ENCODE measurements around the gene PTK6. TPM values are rescaled to one million over a fixed set of nuclear protein-coding genes. Genes with fewer than 3 reads are reported as not detected.
"Not testable (repeated sequence)": the region's sequence is repeated elsewhere in the genome, so short reads cannot be mapped to it uniquely, and the experiment has no call there.

Gene PTK6
- total RNA-seq, 1 donor from 2014 or later, result 0.33 TPM

- no peaks in the 10 kb centered on the region for H3K36me3 ChIP-seq (ENCODE audit: control insufficient read depth, insufficient read depth, low read length)
- H3K27me3 ChIP-seq (ENCODE audit: control insufficient read depth, insufficient read depth, low read length), result no peaks in the 10 kb centered on the region
- DNase-seq (ENCODE audit: low read depth), result no peak
- TF ChIP-seq CTCF (IDR thresholded peaks at IDR 0.05; ENCODE audit: insufficient read depth, low read length, poor library complexity, severe bottlenecking), result no peak
- H3K4me3 ChIP-seq (ENCODE audit: low read depth, low read length), result no peak overlapping the region
These were observed 25.5 kb upstream of the PTK6 start for GRCh38 chr20:63562461-63563224.

GRCh38 chr20:63561624-63562396 lies 24.6 kb upstream of the PTK6 start:
- no peak for TF ChIP-seq CTCF (IDR thresholded peaks at IDR 0.05; ENCODE audit: insufficient read depth, low read length, poor library complexity, severe bottlenecking)
- no peaks in the 10 kb centered on the region for H3K27me3 ChIP-seq (ENCODE audit: control insufficient read depth, insufficient read depth, low read length)
- H3K36me3 ChIP-seq (ENCODE audit: control insufficient read depth, insufficient read depth, low read length), result no peaks in the 10 kb centered on the region
- no peak overlapping the region for H3K4me3 ChIP-seq (ENCODE audit: low read depth, low read length)
- no peak for DNase-seq (ENCODE audit: low read depth)

- DNase-seq (ENCODE audit: low read depth), result no peak
- Histone ChIP-seq H3K4me3 (ENCODE audit: low read depth, low read length) (no peak overlapping the region), H3K36me3 (ENCODE audit: control insufficient read depth, insufficient read depth, low read length) (no peaks in the 10 kb centered on the region), H3K27me3 (ENCODE audit: control insufficient read depth, insufficient read depth, low read length) (no peaks in the 10 kb centered on the region)
- no peak for TF ChIP-seq CTCF (IDR thresholded peaks at IDR 0.05; ENCODE audit: insufficient read depth, low read length, poor library complexity, severe bottlenecking)
These were observed 23.9 kb upstream of the PTK6 start for GRCh38 chr20:63560856-63561609.

- Histone ChIP-seq H3K27me3 (ENCODE audit: control insufficient read depth, insufficient read depth, low read length) (peaks cover 3% of the 10 kb centered on the region), H3K4me3 (ENCODE audit: low read depth, low read length) (no peak overlapping the region), H3K36me3 (ENCODE audit: control insufficient read depth, insufficient read depth, low read length) (no peaks in the 10 kb centered on the region)
- no peak for TF ChIP-seq CTCF (IDR thresholded peaks at IDR 0.05; ENCODE audit: insufficient read depth, low read length, poor library complexity, severe bottlenecking)
- no peak for DNase-seq (ENCODE audit: low read depth)
These were observed 23.2 kb upstream of the PTK6 start for GRCh38 chr20:63560333-63560805.

- not testable (repeated sequence) for H3K36me3 ChIP-seq (ENCODE audit: control insufficient read depth, insufficient read depth, low read length); H3K27me3 ChIP-seq (ENCODE audit: control insufficient read depth, insufficient read depth, low read length); H3K4me3 ChIP-seq (ENCODE audit: low read depth, low read length); DNase-seq (ENCODE audit: low read depth)
These were observed 22.5 kb upstream of the PTK6 start for GRCh38 chr20:63559485-63560332.
